Nephron (organoid): ENCODE data around the gene TMC5.

ENCODE experiments used
- H3K27ac Mint-ChIP-seq, 3 experiments: 2 replicates each; pipeline ENCODE4 v1.8.0; 2020; ENCODE audit warnings: mixed read lengths in 3 of 3, mild to moderate bottlenecking in 2 of 3, moderate library complexity in 1 of 3
- H3K27me3 Mint-ChIP-seq: 2 replicates; pipeline ENCODE4 v1.8.0; 2021; ENCODE audit warnings: low read depth, mild to moderate bottlenecking, moderate library complexity, mixed read lengths
- H3K36me3 Mint-ChIP-seq: 2 replicates; pipeline ENCODE4 v1.8.0; 2020; ENCODE audit warnings: low read depth, mixed read lengths
- H3K4me1 Mint-ChIP-seq: 2 replicates; pipeline ENCODE4 v1.8.0; 2020; ENCODE audit warnings: mixed read lengths
- H3K4me3 Mint-ChIP-seq, 3 experiments: 2 replicates each; pipeline ENCODE4 v1.8.0; 2020; ENCODE audit warnings: mild to moderate bottlenecking in 3 of 3, mixed read lengths in 3 of 3, moderate library complexity in 2 of 3
- H3K9me3 Mint-ChIP-seq: 2 replicates; pipeline ENCODE4 v1.8.0; 2020; ENCODE audit warnings: mixed read lengths
- CTCF ChIP-seq, 3 experiments: fragments of 200-600 bp; sonication (generic); IDR thresholded peaks; one replicate each; pipeline ENCODE4 v1.5.0; 2021; ENCODE audit warnings: antibody characterized with exemption in 3 of 3; ENCODE audit not compliant: unreplicated experiment in 3 of 3

Gene TMC5

GRCh38 chr16:19379838-19380237 lies 37.8 kb upstream of the TMC5 start:
- H3K4me1 Mint-ChIP-seq, result peaks cover 9% of the 10 kb centered on the region
- peaks cover 19% of the 10 kb centered on the region for H3K27me3 Mint-ChIP-seq
- H3K36me3 Mint-ChIP-seq, result no peaks in the 10 kb centered on the region
- H3K4me3 Mint-ChIP-seq, result no peak overlapping the region
- no peak overlapping the region for H3K27ac Mint-ChIP-seq
- H3K9me3 Mint-ChIP-seq, result no peaks in the 10 kb centered on the region
- no peak for TF ChIP-seq CTCF (IDR thresholded peaks at IDR 0.05; ENCODE audit: unreplicated experiment in 3 of 3)

DNA sequence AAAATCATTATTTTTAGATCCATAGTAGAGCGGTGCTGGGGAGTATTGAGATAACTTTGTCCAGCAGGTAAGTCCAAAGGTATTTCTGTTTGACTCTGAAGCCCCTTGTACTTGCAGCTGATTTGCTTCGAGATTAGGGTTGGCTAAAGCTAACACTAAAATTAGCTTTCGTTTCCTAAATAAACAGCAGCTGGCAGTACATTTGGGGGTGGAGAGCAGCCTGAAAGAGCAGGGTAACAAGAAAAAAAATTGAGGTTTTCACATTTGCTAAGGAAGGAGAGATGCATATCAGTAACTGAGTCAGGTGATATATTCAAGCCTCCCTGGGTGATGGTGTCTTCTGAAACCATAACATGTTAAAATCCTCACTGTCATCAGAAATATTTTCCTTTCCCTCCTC lies 37.4 kb upstream of the TMC5 start:
- Mint-ChIP-seq H3K27ac (no peak overlapping the region), H3K36me3 (no peaks in the 10 kb centered on the region)

GRCh38 chr16:19382084-19382801 lies 35.4 kb upstream of the TMC5 start:
- peaks cover 14% of the 10 kb centered on the region for H3K27me3 Mint-ChIP-seq
- no peak overlapping the region for H3K4me3 Mint-ChIP-seq
- no peak for TF ChIP-seq CTCF (IDR thresholded peaks at IDR 0.05; ENCODE audit: unreplicated experiment in 3 of 3)
- no peaks in the 10 kb centered on the region for H3K36me3 Mint-ChIP-seq
- peaks cover 9% of the 10 kb centered on the region for H3K4me1 Mint-ChIP-seq
- H3K9me3 Mint-ChIP-seq, result no peaks in the 10 kb centered on the region
- no peak overlapping the region for H3K27ac Mint-ChIP-seq

More for the DNA sequence above, 37.4 kb upstream of the TMC5 start:
- H3K4me1 Mint-ChIP-seq, result peaks cover 9% of the 10 kb centered on the region
- no peak overlapping the region for H3K4me3 Mint-ChIP-seq
- TF ChIP-seq CTCF (IDR thresholded peaks at IDR 0.05; ENCODE audit: unreplicated experiment in 3 of 3), result no peak
- H3K27me3 Mint-ChIP-seq, result peaks cover 19% of the 10 kb centered on the region
- H3K9me3 Mint-ChIP-seq, result no peaks in the 10 kb centered on the region

- peaks cover 9% of the 10 kb centered on the region for H3K4me1 Mint-ChIP-seq
- H3K36me3 Mint-ChIP-seq, result no peaks in the 10 kb centered on the region
- no peak overlapping the region for H3K27ac Mint-ChIP-seq
- TF ChIP-seq CTCF (IDR thresholded peaks at IDR 0.05; ENCODE audit: unreplicated experiment in 3 of 3), result no peak
- H3K9me3 Mint-ChIP-seq, result no peaks in the 10 kb centered on the region
- H3K4me3 Mint-ChIP-seq, result no peak overlapping the region
- peaks cover 18% of the 10 kb centered on the region for H3K27me3 Mint-ChIP-seq
Measured at GRCh38 chr16:19382887-19383816, 34.5 kb upstream of the TMC5 start.

DNA sequence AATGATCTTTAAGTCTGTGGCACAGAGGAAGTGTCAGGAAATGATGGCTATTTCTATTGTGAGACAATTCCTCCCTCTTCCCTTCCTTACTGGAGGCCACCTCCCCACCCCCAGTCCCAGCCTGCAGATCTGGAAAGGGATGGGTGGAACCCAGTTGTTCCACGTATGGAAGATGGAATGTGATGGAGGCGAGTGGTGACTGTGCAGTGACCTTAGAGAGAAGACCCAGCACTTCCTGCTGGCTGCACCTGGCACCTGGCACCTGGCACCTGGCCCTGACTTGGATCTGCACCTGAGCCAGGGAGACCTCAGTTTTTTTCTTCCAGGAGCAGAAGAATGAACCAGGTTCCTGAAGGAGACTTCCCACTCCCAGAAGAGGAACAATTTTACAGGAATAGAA lies 33.0 kb upstream of the TMC5 start:
- H3K9me3 Mint-ChIP-seq, result no peaks in the 10 kb centered on the region
- TF ChIP-seq CTCF (IDR thresholded peaks at IDR 0.05; ENCODE audit: unreplicated experiment in 3 of 3), result no peak
- H3K4me1 Mint-ChIP-seq, result peaks cover 9% of the 10 kb centered on the region
- H3K27ac Mint-ChIP-seq, result no peak overlapping the region
- H3K27me3 Mint-ChIP-seq, result peaks cover 18% of the 10 kb centered on the region
- no peaks in the 10 kb centered on the region for H3K36me3 Mint-ChIP-seq
- H3K4me3 Mint-ChIP-seq, result no peak overlapping the region
